Measurements from ENCODE around the gene CRK.

Gene CRK

DNA sequence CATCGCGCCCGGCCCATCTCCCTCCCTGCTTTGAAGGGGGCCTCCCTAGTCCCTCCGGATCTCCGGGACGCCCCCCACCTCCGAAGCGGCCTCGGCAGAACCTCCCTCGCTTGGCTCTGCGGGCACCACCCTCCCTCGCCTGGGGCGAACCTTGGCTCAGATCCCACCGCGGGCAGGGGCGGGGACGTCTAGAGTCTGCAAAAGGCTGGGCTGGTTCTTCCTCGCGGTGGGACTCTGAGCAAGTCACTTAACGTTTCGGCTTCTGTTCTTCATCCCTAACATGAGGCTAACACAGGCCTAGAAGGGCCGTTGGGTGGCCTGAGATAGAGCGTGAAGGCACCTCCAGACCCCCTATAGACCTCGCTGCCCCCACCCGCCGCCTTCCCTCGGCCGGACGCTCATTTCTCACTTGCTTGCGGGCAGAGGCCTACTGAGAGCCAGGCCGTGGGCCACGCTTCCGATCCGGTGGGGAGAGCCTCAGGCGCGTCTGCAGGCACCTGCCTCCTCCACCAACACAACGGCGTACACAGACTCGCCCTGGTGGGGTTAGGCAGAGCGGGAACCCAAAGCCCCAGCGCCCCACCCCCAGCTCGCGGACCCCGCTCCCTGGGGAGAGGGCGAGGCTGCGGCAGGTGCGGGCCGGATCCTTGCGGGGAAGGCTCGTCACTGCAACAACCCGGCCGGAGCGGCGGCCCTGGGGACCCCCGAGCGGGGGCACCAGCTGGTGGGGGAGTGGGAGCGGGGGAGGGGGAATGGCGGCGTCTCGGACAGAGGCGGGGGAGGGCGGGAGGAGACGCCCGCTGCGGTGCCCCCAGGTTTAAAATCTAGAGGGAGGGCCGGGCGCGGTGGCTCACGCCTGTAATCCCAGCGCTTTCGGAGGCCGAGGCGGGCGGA lies 31.0 kb upstream of the CRK start:
- DNase-seq (ENCODE audit: low read depth): peak; percentile 74

DNA sequence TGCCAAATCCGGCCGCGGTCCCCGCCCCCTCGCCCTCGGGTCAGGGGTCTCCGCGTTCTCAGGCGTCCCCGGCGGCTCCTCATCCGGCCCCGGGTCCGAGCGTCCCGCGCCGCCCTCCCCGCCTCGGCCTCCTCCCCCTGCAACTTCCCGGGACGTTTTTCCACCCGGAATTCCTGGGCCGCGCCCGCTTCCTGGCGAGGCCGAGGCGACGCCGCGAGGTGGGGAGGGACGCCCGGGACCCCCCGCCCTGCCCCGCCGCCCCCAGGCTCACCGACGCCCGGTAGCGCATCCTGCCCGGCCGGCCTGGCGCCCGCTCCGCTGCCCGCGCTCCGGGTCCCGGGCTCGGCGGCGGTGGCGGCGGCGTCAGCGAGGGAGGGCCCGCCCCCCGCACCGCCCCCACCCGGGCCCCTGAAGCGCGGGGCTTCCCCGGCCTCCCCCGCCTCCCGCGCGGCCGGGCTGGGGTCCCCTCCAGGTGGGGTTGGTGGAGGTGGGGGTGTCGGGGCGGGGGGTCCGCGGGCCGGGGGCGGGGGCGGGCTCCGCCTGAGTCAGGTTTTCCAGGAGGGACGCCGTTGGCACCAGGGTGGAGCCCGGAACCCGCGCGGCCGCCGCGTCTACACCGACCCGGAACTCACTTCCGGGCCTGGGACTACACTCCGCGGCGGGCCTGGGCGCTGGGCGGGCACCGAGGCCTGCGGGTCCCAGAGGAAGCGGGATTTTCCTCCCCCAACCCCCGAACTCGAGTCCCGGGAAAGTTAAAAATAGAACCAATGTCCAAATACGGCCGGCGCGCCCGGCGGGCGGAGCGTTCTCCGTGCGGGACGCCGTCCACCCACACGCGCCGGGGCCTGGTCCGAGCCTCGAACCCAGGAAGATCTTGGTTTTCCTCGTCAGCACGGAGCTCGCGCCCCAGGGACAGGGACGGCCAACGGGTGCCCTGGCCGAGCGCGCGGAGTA lies 29.7 kb upstream of the CRK start:
- peak; percentile 72 for DNase-seq (ENCODE audit: low read depth)

DNA sequence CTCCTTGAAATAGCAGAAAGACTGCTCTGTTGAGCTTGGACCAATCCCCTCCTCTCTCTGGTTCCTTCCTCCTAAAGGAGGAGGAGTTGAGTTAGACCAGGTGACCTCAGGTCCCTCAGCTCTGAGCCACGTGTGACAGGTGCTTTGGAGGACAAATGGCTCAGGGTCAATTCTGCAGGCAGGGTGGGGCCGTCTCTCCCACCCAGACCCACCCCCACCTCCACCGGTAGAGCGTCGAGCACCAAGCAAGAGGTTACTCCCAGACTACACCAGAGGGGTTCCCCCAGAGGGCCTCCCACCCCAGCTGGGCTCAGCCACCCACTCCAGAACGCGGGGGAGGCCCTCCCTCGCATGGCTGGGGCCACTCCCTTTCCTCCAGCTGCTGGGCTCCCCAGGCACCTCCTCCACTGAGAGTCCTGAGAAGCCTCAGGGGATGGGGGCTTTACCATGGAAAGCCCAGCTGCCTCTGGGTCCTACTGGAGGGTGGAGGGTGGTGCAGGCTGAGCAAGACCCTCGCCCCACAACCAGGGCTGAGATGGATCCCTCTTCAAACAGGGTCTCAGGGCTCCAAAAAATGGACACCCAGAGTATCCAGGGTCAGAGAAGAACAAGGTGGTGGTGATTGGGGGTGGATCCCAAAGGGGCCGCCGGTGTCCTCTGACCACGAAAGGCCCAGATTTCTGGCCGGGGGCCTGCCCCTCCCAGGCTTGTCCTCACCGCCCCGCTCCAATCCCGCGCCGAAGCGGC lies 28.8 kb upstream of the CRK start:
- peak; percentile 65 for DNase-seq (ENCODE audit: low read depth)

DNA sequence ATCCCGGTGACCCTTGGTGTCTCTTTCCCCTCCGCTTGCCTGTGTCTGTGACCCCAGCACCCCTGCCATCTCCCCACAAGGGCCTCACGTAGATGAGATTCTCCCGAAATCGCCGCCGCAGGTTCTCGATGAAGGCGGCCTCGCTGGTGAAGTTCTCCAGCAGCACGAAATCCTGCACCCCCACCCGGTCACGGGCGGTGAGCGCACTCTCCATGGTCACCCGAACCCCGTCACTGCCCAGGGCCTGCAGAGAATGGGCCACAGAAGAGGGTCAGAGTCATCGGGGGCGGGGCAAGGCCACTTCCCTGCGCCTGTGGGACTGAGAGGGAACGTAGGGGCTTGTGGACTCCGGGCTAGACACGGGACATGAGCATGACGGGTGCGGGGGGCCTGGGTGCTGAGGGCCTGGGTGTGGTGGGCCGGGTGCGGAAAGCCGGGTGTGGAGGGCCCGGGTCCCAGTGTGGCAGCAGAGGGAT lies 28.1 kb upstream of the CRK start:
- DNase-seq (ENCODE audit: low read depth): no peak

DNA sequence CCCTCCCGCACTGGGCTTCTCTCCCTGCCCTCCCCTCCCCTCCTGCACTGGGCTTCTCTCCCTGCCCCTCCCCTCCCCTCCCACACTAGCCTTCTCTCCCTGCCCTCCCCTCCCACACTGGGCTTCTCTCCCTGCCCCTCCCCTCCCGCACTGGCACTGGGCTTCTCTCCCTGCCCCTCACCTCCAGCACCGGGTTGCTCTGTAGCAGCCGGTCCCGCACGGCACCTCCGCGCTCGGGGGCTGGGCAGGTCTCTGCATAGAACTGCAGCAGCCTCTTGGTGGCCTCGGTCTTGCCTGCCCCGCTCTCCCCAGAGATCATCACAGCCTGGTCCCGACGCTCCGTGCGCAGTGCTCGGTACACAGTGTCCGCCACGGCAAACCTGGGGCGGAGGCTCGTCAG lies 26.6 kb upstream of the CRK start:
- no peak for DNase-seq (ENCODE audit: low read depth)

DNA sequence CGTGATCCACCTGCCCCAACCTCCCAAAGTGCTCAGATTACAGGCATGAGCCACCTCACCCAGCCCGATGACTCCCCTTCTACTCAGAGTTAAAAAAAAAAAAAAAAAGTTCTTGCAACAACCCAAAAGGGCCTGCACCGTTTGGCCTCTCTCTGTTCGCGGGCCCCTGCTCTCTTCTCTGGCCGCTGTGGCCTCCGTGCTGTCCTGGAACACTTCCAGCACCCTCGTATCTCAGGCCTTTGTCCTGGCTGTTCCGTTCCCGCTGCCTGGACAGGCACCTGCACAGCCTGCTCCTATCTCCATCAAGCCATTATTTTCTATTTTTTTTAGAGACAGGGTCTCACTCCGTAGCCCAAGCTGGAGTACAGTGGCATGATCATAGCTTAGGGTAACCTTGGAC lies 25.7 kb upstream of the CRK start:
- no peak for DNase-seq (ENCODE audit: low read depth)

DNA sequence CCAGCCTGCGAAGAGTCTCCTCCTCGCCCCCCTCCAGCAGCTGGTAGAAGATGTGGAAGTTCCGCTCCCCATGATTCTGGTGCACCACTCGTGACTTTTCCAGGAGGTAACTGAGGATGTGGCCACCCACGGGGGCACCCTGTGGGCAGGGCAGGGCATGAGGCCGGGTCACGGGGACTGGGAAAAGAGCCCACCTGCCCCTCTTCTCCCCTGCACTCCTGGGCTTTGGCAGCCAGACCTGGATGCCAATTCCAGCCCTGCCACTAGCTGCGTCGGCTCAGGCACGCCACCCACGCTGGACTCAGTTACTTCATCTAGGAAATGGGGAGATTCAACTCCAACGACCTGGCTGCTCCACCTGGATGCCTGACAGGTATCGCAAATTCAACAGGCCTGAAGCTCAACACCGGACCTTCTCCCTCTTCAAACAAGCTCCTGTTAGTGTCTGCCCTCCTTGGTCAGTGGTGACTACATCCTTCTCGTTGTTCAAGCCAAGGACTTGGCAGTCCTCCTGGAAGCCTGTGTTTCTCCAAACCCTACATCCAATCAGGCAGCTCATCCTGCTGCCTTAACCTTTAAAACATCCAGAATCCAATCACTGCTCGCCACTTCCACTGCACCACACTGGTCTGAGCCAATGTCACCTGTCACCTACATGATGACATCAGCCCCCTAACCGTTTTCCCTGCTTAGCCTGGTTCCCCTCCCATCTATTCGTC lies 24.9 kb upstream of the CRK start:
- DNase-seq (ENCODE audit: low read depth): no peak

DNA sequence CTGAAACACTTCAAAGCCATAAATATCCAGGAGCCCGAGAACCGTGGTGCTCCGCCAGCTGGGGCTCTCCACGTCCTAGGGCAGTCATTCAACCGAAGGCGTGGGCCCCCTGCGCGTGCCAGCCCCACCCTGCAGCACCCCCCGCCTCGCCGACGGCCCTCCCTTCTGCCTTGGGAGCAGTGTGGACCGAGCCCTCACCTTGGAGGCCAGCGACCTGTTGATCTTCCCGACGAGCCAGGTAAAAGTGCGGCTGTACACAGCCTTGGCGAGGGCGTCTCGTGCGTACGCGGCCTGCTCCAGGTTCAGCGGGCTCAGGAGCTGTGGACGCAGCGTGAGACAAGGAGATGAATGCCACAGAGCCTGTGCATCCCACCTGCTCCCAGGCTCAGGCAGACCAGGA lies 22.4 kb upstream of the CRK start:
- DNase-seq (ENCODE audit: low read depth): no peak

DNA sequence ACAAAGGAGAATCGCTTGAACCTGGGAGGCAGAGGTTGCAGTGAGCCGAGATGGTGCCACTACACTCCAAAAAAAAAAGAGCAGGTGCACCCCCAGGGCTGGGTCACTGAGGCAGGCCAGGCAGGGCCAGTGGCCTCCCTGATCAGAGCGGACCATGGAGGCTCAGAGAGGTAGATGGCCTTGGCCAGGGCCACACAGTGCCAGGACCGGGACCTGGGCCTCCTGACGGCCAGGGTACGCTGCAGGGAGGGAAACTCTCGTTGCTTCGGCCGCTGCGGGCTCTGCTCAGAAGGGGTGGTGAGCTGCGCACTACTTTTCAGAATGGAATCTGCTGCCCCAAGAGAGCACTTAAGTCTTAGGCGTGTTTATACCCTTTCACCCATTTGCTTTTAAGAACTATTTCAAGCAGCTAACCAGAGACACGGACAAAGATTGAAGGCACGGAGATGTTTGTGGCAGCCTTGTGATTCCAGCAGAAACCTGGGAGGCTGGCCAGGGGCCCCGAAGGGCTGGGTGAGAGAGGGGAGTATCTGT lies 19.4 kb upstream of the CRK start:
- DNase-seq (ENCODE audit: low read depth): no peak

DNA sequence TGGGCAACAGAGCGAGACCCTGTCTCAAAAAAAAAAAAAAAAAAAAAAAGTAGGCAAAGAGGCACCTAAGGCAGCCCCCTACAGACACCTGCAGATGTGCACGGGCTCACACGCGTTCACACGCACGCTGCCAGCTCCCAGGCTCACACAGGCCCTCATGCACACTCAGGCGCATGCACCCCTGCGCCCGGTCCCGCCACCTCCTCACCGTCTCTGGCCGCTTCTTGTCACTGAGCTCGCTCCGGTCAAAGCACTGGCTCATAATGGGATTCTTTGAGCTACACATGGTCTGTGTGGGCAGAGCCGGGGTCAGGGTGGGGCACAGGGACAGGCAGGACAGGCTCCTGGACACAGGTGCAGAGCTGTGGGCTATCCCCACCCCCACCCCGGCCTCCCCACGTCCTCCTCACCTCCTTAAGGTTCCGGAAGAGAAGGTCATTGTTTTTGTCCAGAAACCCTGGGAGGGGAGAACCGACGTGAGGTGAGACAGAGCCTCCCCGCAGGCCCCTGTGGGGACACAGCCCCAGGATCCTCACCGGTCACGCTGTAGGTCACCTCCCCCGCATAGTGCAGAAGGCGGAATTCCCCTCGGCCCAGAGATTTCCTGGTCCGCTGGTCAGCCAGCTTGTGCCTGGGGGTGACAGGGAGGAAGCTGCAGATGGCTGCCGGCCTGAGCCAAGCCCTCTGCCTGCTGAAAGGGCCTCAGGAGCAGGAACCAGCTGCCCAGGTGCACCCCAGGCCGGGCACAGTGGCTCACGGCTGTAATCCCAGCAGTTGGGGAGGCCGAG lies 18.6 kb upstream of the CRK start:
- no peak for DNase-seq (ENCODE audit: low read depth)

DNA sequence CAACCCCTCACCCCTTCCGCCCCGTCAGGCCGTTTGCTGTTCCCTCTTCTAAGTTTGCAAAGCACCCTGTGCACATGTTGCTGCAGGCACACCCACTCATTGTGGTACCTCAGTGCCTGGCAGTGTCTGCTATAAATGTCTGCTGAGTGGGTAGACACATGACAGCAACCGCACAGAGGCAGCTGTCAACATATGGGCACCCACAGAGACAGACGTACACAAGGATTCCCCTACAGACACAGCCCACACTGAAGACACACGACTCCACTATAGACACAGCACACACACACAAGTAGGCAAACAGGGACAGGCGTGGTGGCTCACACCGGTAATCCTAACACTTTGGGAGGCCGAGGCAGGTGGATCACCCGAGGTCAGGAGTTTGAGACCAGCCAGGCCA lies 17.8 kb upstream of the CRK start:
- DNase-seq (ENCODE audit: low read depth): no peak

DNA sequence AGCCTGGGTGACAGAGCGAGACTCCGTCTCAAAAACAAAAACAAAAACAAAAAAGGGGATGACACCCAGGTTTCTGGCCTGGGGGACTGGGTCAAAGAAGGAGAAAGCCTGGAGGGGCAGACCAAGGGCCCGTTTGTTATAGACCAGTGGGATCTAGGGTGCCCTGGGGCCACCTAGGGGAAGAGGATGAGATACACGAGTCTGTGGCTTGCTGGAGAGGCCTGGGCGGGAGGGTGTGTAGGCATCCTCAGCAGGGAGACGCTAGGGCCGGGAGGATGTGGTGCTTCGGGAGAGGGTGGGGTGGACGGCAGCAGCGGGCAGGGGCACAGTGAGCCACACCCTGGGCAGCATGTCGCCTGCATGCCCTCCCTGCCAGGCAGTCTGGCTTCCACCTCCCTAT lies 17.1 kb upstream of the CRK start:
- no peak for DNase-seq (ENCODE audit: low read depth)

DNA sequence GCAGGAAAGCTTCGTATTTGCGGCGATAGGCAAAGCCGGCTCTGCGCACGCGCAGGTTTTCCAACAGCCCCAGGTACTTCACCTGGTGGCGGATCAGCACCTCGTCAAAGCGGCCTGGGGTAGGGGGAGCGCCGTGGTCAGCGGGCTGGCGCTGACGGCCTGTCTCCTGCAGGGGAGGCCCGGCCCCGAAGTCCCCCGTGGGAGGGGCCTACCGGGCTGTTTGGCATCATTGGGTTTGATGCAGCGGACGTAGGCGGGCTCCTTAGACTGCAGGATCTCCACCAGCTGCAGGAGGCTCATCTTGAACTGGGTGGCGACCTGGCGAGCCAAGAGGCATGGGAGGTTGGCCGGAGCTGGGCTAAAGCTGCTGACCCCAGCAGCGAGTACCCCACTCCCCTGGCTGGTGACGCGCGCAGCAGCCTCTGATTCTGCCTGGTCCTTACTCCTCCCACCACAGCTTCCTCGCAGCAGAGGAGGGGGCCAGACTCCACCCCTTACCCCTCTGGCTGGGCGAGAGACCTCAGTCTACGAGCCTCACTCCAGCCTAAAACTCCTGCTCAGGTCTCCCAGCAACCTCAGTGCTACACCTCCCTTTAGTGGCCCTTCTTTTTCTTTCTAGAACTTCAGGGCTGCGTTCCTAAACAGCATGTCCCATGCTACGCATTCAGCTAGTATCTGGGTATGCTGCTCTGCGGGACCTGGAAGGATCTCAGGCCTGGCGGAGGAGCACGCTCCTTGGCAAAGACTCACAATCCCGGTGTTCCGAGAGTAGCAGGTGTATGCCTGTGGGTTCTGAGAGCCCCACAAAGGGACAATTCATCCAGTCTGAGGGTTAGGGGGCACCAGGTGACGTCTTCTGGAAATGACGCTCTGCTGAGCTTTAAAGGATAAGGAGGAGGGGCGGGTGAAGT lies 16.1 kb upstream of the CRK start:
- DNase-seq (ENCODE audit: low read depth): no peak

DNA sequence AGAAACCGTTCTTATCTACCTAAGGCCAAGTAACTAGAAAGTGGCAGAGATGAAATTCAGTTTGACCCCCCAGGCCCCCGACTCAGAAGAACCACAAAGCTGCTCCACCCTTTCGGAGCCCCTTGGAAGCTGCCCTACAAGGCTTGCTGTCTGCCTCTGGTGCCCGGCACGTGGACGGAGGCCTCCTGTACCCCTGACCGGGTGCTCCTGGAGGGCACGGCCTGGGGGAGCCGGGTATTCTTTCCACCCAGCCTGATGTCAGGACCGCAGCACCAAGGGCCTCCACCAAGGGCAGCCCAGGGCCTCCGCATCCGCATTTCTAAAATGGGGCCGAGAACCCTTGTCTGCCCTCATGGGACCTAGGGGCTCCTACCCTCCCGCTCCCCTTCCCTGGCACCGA lies 15.5 kb upstream of the CRK start:
- no peak for DNase-seq (ENCODE audit: low read depth)

DNA sequence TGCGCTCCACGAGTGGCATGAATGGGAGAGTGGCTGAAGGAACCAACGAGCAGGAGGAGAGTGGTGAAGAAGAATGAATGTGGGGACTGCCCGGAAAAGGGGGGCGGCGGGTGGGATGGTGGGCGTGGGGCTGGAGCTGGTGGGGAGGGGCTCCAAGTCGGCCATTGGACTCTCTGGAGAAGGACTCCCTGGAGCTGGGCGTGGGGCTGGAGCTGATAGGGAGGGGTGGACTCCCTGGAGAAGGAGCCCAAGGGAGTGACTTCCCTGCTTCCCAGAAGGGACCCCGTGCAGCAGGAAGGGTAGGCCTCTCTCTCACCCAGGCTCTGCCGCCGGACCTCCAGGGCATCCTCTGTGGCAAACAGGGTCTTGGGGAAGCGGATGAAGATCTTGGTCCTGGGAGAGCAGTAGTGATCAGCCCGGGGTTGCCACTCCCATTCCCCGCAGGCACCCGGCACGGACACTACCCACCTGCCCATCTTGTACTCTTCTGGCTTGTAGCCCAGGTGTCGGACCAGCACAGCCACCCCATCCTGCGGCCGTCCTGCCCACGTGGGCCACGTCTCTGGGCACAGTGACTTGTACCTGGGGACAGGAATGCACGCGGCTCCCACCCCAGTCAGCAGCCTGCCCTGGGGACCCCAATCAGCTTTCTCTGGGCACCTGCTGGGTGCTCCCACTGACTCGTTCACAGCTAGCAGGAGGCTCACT lies 14.9 kb upstream of the CRK start:
- DNase-seq (ENCODE audit: low read depth): no peak

DNA sequence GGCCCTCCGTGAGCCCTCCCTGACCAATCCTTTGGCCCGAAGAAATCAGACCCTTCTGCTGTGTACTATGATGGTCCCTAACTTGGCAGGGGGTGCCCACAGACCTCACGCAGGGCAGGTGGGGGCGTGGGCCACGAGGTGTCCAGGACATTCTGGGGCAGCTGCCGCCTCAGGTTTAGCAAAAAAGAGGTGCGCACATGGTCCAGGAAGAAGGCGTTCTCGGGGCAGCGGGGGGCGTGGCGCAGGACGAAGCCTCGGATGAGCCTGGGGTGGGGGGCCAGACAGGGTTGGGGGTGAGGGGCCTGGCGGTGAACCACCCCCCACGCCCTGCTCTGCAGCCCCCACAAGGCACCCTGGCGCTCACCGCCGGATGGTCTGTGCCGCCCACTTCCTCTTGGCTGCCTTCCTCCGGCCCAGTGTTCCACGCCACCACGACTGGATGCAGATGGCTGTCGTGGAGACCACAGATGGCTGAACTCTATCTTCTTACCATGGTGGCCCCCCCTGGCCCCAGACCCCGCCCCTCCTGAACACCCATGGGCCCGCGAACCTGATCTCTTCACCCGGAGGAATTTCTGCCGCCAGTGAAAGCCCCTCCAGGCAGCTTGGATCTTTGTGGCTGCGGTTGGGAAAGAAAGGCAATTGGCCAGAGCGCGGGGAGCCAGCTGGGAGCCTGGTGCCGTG lies 14.2 kb upstream of the CRK start:
- no peak for DNase-seq (ENCODE audit: low read depth)

DNA sequence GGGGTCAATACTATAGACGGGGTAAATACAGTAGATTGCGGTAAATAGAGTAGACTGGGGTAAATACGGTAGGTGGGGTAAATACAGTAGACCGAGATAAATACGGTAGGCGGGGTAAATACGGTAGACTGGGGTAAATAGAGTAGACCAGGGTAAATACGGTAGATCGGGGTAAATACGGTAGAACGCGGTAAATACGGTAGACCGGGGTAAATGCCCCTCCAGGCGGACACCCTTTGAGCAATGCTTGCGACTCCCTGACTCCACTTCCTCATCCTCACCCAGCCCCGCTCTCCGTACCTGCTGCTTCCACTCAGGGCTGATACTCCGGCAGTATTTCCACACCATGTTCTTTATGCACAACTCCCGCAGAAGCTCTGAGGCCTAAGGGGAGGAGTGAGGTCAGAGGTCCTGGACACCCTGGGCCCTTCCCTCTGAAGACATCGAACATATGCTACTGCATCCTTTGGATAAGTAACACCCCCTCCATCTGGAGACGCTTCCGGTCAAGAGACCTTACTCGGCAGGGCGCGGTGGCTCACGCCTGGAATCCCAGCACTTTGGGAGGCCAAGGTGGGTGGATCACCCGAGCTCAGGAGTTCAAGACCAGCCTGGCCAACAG lies 13.3 kb upstream of the CRK start:
- DNase-seq (ENCODE audit: low read depth): no peak
